H9 (cell line): ENCODE measurements around the gene NEGR1. TPM values are rescaled to one million over a fixed set of nuclear protein-coding genes. Genes with fewer than 3 reads are reported as not detected.

ENCODE experiments used
- DNase-seq: peaks from one replicate; pipeline ENCODE4 v3.0.0-alpha.2; 2017
- H2AFZ ChIP-seq: one replicate; pipeline ENCODE4 v1.6.1; 2013; ENCODE audit warnings: mild to moderate bottlenecking, low read length, control low read depth, moderate library complexity
- H2AK5ac ChIP-seq: 2 replicates; pipeline ENCODE4 v1.6.1; 2013; ENCODE audit warnings: low read length, control low read depth, mixed read lengths; ENCODE audit not compliant: insufficient read length
- H2BK120ac ChIP-seq: one replicate; pipeline ENCODE4 v1.6.1; 2013; ENCODE audit warnings: low read depth, mild to moderate bottlenecking, low read length, control low read depth, inconsistent platforms; ENCODE audit not compliant: poor library complexity, severe bottlenecking
- H2BK12ac ChIP-seq: 2 replicates; pipeline ENCODE4 v1.6.1; 2013; ENCODE audit warnings: low read length, control low read depth, mixed read lengths, low read depth; ENCODE audit not compliant: insufficient read length
- H2BK15ac ChIP-seq: 2 replicates; pipeline ENCODE4 v1.6.1; 2013; ENCODE audit warnings: low read depth, low read length, control low read depth
- H2BK20ac ChIP-seq: one replicate; pipeline ENCODE4 v1.6.1; 2013; ENCODE audit warnings: low read depth, mild to moderate bottlenecking, low read length, control low read depth, inconsistent platforms; ENCODE audit not compliant: poor library complexity, severe bottlenecking
- H2BK5ac ChIP-seq: 2 replicates; pipeline ENCODE4 v1.6.1; 2013; ENCODE audit warnings: low read length, control low read depth, mixed read lengths; ENCODE audit not compliant: insufficient read length
- H3K14ac ChIP-seq: 2 replicates; pipeline ENCODE4 v1.6.1; 2013; ENCODE audit warnings: low read length, control low read depth; ENCODE audit not compliant: insufficient read depth
- H3K18ac ChIP-seq: 2 replicates; pipeline ENCODE4 v1.6.1; 2013; ENCODE audit warnings: low read depth, mild to moderate bottlenecking, mixed read lengths, low read length, control low read depth; ENCODE audit not compliant: insufficient read length
- H3K23ac ChIP-seq: 2 replicates; pipeline ENCODE4 v1.6.1; 2013; ENCODE audit warnings: low read length, control low read depth, mixed read lengths, low read depth; ENCODE audit not compliant: insufficient read length
- H3K23me2 ChIP-seq: 2 replicates; pipeline ENCODE4 v1.6.1; 2013; ENCODE audit warnings: low read depth, mild to moderate bottlenecking, mixed read lengths, low read length, control low read depth; ENCODE audit not compliant: insufficient read length, poor library complexity, severe bottlenecking
- H3K27ac ChIP-seq: 2 replicates; pipeline ENCODE4 v1.5.1; 2013; ENCODE audit warnings: low read length, control low read depth, mixed read lengths, low read depth; ENCODE audit not compliant: insufficient read length
- H3K27me3 ChIP-seq: 2 replicates; pipeline ENCODE4 v1.6.1; 2013; ENCODE audit warnings: low read length, control low read depth, inconsistent platforms; ENCODE audit not compliant: insufficient read depth
- H3K4ac ChIP-seq: 2 replicates; pipeline ENCODE4 v1.6.1; 2013; ENCODE audit warnings: low read depth, mild to moderate bottlenecking, control low read depth, inconsistent platforms, low read length, moderate library complexity
- H3K4me1 ChIP-seq: 2 replicates; pipeline ENCODE4 v1.6.1; 2013; ENCODE audit warnings: low read length, control low read depth, inconsistent platforms; ENCODE audit not compliant: insufficient read depth
- H3K4me2 ChIP-seq: 2 replicates; pipeline ENCODE4 v1.6.1; 2013; ENCODE audit warnings: low read length, control low read depth, mixed read lengths; ENCODE audit not compliant: insufficient read length, insufficient read depth
- H3K56ac ChIP-seq: 2 replicates; pipeline ENCODE4 v1.6.1; 2013; ENCODE audit warnings: low read depth, mild to moderate bottlenecking, mixed read lengths, low read length, control low read depth; ENCODE audit not compliant: insufficient read length
- H3K79me1 ChIP-seq: 2 replicates; pipeline ENCODE4 v1.6.1; 2013; ENCODE audit warnings: low read depth, mild to moderate bottlenecking, moderate library complexity, low read length, control low read depth, inconsistent platforms; ENCODE audit not compliant: insufficient read depth, poor library complexity, severe bottlenecking
- H3K79me2 ChIP-seq: 2 replicates; pipeline ENCODE4 v1.6.1; 2013; ENCODE audit warnings: low read length, control low read depth, inconsistent platforms; ENCODE audit not compliant: insufficient read depth
- H3K9ac ChIP-seq: 2 replicates; pipeline ENCODE4 v1.6.1; 2013; ENCODE audit warnings: low read length, control low read depth, mixed read lengths; ENCODE audit not compliant: insufficient read length; ENCODE audit errors: extremely low read depth
- H3K9me3 ChIP-seq: one replicate; pipeline ENCODE4 v1.6.1; 2013; ENCODE audit warnings: low read depth, low read length, inconsistent platforms; ENCODE audit not compliant: control insufficient read depth
- H3T11ph ChIP-seq: one replicate; pipeline ENCODE4 v1.6.1; 2013; ENCODE audit warnings: mild to moderate bottlenecking, low read length, control low read depth, inconsistent platforms
- H4K20me1 ChIP-seq: one replicate; pipeline ENCODE4 v1.6.1; 2013; ENCODE audit not compliant: control insufficient read depth, insufficient read length, insufficient read depth
- H4K5ac ChIP-seq: 2 replicates; pipeline ENCODE4 v1.6.1; 2013; ENCODE audit warnings: low read depth, mild to moderate bottlenecking, mixed read lengths, low read length, control low read depth; ENCODE audit not compliant: insufficient read length
- H4K8ac ChIP-seq: replicated peaks from 2 replicates; pipeline ENCODE4 v1.6.1; 2013; ENCODE audit warnings: low read length, control low read depth, mixed read lengths, low read depth; ENCODE audit not compliant: insufficient read length
- H4K91ac ChIP-seq: 2 replicates; pipeline ENCODE4 v1.6.1; 2013; ENCODE audit warnings: low read depth, mild to moderate bottlenecking, moderate library complexity, mixed read lengths, low read length, control low read depth; ENCODE audit not compliant: insufficient read length
- H3K27ac Mint-ChIP-seq, 3 experiments: 2 replicates in 2 of 3; 3 replicates in 1 of 3; pipeline ENCODE4 v1.8.0; 2020 to 2021; ENCODE audit warnings: mixed read lengths in 3 of 3, mild to moderate bottlenecking in 1 of 3, moderate library complexity in 1 of 3
- H3K27me3 Mint-ChIP-seq: 2 replicates; pipeline ENCODE4 v1.8.0; 2021; ENCODE audit warnings: low read depth, mild to moderate bottlenecking, moderate library complexity, mixed read lengths
- H3K36me3 Mint-ChIP-seq, 3 experiments: 2 replicates in 2 of 3; 3 replicates in 1 of 3; pipeline ENCODE4 v1.8.0; 2020 to 2021; ENCODE audit warnings: low read depth in 3 of 3, mixed read lengths in 3 of 3; ENCODE audit not compliant: insufficient read depth in 1 of 3
- H3K4me1 Mint-ChIP-seq, 2 experiments: 2 replicates each; pipeline ENCODE4 v1.8.0; 2020; ENCODE audit warnings: mixed read lengths in 2 of 2
- H3K4me3 Mint-ChIP-seq, 2 experiments: 2 replicates in 1 of 2; 3 replicates in 1 of 2; pipeline ENCODE4 v1.8.0; 2020 to 2021; ENCODE audit warnings: mild to moderate bottlenecking in 2 of 2, mixed read lengths in 2 of 2, moderate library complexity in 1 of 2
- H3K9me3 Mint-ChIP-seq, 2 experiments: 2 replicates in 1 of 2; 3 replicates in 1 of 2; pipeline ENCODE4 v1.8.0; 2020; ENCODE audit warnings: mild to moderate bottlenecking in 2 of 2, mixed read lengths in 2 of 2, moderate library complexity in 1 of 2
- total RNA-seq: library from RNA; stranded (reverse); gene quantifications from 2 replicates; pipeline ENCODE4 v1.2.1, GENCODE V29; 2021
- TF ChIP-seq, protein P1 (sequence below): fragments of 200-600 bp; sonication (generic); conservative IDR thresholded peaks from 3 replicates; pipeline ENCODE4 v1.8.0; 2021; ENCODE audit warnings: antibody characterized with exemption, mild to moderate bottlenecking

The NEGR1 gene
- total RNA-seq, 1 experiment from 2014 or later = 0.13 TPM

DNA sequence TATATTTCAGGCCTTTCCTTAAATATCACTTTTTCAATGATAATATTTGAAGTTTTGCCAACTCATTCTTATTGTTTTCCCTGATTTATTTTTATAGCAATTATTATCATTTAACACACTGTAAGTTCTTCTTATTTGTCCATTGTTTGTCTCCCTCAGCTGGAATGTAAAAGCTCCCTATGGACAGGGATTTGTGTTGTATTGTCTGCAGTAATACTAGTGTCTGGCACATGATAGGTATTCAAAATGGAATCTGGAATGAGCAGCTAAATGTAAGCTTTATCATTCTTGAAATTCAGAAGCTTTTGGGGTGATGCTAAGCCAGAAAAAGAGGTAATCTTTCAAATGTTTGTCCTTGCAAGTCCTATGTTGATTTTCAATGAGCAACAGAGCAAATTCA is 112.1 kb downstream of the NEGR1 start:
- Mint-ChIP-seq H3K4me1 (no peaks in the 10 kb centered on the region), H3K27ac (no peak overlapping the region), H3K27me3 (no peaks in the 10 kb centered on the region), H3K4me3 (no peak overlapping the region), H3K9me3 (no peaks in the 10 kb centered on the region), H3K36me3 (no peaks in the 10 kb centered on the region)
- H4K20me1 ChIP-seq = no peaks in the 10 kb centered on the region
- H2BK5ac ChIP-seq = no peak overlapping the region
- no peak overlapping the region for H3K4ac ChIP-seq
- H4K91ac ChIP-seq = no peak overlapping the region
- no peak overlapping the region for H3K18ac ChIP-seq
- no peaks in the 10 kb centered on the region for H3K23me2 ChIP-seq
- no peak overlapping the region for H4K5ac ChIP-seq
- TF ChIP-seq, protein P1, sequence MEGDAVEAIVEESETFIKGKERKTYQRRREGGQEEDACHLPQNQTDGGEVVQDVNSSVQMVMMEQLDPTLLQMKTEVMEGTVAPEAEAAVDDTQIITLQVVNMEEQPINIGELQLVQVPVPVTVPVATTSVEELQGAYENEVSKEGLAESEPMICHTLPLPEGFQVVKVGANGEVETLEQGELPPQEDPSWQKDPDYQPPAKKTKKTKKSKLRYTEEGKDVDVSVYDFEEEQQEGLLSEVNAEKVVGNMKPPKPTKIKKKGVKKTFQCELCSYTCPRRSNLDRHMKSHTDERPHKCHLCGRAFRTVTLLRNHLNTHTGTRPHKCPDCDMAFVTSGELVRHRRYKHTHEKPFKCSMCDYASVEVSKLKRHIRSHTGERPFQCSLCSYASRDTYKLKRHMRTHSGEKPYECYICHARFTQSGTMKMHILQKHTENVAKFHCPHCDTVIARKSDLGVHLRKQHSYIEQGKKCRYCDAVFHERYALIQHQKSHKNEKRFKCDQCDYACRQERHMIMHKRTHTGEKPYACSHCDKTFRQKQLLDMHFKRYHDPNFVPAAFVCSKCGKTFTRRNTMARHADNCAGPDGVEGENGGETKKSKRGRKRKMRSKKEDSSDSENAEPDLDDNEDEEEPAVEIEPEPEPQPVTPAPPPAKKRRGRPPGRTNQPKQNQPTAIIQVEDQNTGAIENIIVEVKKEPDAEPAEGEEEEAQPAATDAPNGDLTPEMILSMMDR = no peak
- no peaks in the 10 kb centered on the region for H3K79me1 ChIP-seq
- H3K79me2 ChIP-seq = no peaks in the 10 kb centered on the region
- H3K9ac ChIP-seq = no peak overlapping the region
- H3K56ac ChIP-seq = no peak overlapping the region
- H3K4me2 ChIP-seq = no peak overlapping the region
- H3K27me3 ChIP-seq = no peaks in the 10 kb centered on the region
- H2BK15ac ChIP-seq = no peak overlapping the region
- no peak overlapping the region for H3K14ac ChIP-seq
- H3K9me3 ChIP-seq = no peaks in the 10 kb centered on the region
- no peak overlapping the region for H2BK20ac ChIP-seq
- H3K4me1 ChIP-seq = no peaks in the 10 kb centered on the region
- H3T11ph ChIP-seq = no peak overlapping the region
- no peak overlapping the region for H2BK12ac ChIP-seq
- DNase-seq = no peak
- H3K23ac ChIP-seq = no peak overlapping the region
- H3K27ac ChIP-seq = no peak overlapping the region
- no peak overlapping the region for H4K8ac ChIP-seq
- H2AK5ac ChIP-seq = no peak overlapping the region
- no peak overlapping the region for H2AFZ ChIP-seq
- no peak overlapping the region for H2BK120ac ChIP-seq
